ENCODE measurements around the gene KIAA0753.

Gene KIAA0753

GRCh38 chr17:6641247-6641863 is 844 bp upstream of the KIAA0753 start:
- no peak for DNase-seq (ENCODE audit: low read depth)

- no peak for DNase-seq (ENCODE audit: low read depth)
These were observed 650 bp downstream of the KIAA0753 start for GRCh38 chr17:6639586-6640535.

GRCh38 chr17:6639014-6639585 is 1.4 kb downstream of the KIAA0753 start:
- DNase-seq (ENCODE audit: low read depth) = no peak

- no peak for DNase-seq (ENCODE audit: low read depth)
These were observed 2.2 kb downstream of the KIAA0753 start for GRCh38 chr17:6638046-6638908.

GRCh38 chr17:6637458-6637840 is 3.1 kb downstream of the KIAA0753 start:
- DNase-seq (ENCODE audit: low read depth) = no peak

GRCh38 chr17:6636616-6637457 is 3.7 kb downstream of the KIAA0753 start:
- no peak for DNase-seq (ENCODE audit: low read depth)

- no peak for DNase-seq (ENCODE audit: low read depth)
These were observed 4.4 kb downstream of the KIAA0753 start for GRCh38 chr17:6636105-6636504.

GRCh38 chr17:6633263-6633662 is 7.2 kb downstream of the KIAA0753 start:
- DNase-seq (ENCODE audit: low read depth) = no peak

GRCh38 chr17:6632530-6632929 is 8.0 kb downstream of the KIAA0753 start:
- no peak for DNase-seq (ENCODE audit: low read depth)

DNA sequence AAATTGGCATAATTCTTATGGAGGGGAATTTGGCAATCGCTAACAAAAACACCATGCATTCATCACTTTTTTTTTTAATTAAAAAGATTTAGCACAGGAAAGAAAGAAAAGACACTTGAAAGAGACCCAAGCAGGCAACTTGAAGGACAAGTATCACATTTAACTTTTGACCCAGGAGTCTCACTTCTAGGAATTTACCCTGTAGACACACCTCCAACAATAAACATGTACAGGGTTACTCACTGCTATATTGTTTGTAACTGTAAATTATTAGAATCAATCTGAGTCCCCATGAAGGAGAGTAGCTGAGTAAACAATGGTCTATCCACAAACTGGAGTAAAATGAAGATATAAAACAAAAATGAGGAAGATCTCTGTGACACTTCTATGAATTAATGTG is 10.1 kb downstream of the KIAA0753 start:
- no peak for DNase-seq (ENCODE audit: low read depth)

- no peak for DNase-seq (ENCODE audit: low read depth)
These were observed 13.5 kb downstream of the KIAA0753 start for GRCh38 chr17:6627019-6627418.

GRCh38 chr17:6626616-6627015 is 13.9 kb downstream of the KIAA0753 start:
- DNase-seq (ENCODE audit: low read depth) = no peak

- DNase-seq (ENCODE audit: low read depth) = no peak
These were observed 16.6 kb downstream of the KIAA0753 start for GRCh38 chr17:6623941-6624340.

DNA sequence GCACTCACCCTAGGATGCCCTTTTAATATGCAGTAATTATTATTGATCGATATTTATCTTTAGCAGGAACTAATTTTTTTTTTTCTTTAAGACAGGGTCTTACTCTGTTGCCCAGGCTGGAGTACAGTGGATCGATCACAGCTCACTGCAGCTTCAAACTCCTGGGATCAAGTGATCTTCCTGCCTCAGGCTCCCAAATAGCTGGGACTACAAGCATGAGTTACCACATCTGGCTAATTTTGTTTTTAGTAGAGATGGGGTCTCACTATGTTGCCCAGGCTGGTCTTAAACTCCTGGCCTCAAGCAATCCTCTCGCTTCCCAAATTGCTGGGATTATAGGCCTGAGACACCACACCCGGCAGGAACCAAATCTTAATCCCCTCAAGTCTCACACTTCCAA is 29.3 kb downstream of the KIAA0753 start:
- DNase-seq (ENCODE audit: low read depth) = no peak

DNA sequence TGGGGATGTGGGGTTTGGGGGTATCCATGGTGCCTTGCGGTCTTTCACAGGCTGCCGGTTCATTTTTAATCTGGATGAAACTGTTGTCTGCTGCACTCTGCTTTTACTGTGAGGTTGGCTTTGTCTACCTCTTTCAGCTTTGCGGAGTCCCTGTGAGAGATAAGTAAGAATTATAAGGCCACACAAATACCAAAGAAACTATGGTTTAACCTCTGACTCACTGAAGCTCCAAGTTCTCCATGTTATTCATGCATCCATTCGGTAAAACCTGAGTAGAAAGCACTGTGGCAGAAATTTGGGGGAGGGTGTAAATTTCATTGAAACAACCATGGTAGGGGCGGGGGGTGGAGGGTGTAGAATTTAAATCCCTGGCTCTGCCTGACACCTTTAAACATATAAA is 30.5 kb downstream of the KIAA0753 start:
- DNase-seq (ENCODE audit: low read depth) = no peak

DNA sequence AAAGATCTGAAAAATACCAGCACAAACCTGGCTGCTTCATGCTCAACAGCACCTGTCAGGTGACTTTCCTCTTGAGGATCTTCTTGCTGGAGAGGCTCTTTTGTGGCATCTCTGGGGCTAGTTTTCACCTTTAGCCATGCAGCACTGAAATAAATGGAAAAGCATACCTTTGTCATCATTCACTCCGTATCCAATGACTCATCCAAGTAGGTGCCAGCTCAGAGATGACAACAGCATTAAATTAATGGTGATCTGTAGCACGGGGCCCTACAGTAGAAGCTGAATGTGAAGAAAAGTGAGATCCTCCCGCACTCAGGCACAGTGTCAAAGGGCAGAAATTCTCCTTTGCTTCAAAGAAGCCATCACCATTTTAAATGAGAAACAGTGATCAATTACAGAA is 32.2 kb downstream of the KIAA0753 start:
- DNase-seq (ENCODE audit: low read depth) = no peak

GRCh38 chr17:6605142-6605541 is 35.4 kb downstream of the KIAA0753 start:
- DNase-seq (ENCODE audit: low read depth) = no peak

GRCh38 chr17:6603744-6604325 is 36.7 kb downstream of the KIAA0753 start:
- DNase-seq (ENCODE audit: low read depth) = no peak

- no peak for DNase-seq (ENCODE audit: low read depth)
These were observed 38.4 kb downstream of the KIAA0753 start for GRCh38 chr17:6602141-6602540.

- no peak for DNase-seq (ENCODE audit: low read depth)
These were observed 41.1 kb downstream of the KIAA0753 start for GRCh38 chr17:6599364-6599763.

- DNase-seq (ENCODE audit: low read depth) = no peak
These were observed 42.8 kb downstream of the KIAA0753 start for GRCh38 chr17:6597727-6598126.

Data from stromal cell of bone marrow (primary cell).